Stimulated activated CD8-positive, alpha-beta memory T cell treated with anti-CD3 and anti-CD28 coated beads, Interleukin-7, amount 100 ng/mL, for 48 hours (primary cell): ENCODE data around the gene PDE4D.

Source experiments
- DNase-seq, 2 donors: peaks; one replicate each; pipeline ENCODE4 v3.0.0-alpha.2; 2020; ENCODE audit warnings: low read depth in 1 of 2; ENCODE audit errors: extremely low read depth in 1 of 2

PDE4D gene

DNA sequence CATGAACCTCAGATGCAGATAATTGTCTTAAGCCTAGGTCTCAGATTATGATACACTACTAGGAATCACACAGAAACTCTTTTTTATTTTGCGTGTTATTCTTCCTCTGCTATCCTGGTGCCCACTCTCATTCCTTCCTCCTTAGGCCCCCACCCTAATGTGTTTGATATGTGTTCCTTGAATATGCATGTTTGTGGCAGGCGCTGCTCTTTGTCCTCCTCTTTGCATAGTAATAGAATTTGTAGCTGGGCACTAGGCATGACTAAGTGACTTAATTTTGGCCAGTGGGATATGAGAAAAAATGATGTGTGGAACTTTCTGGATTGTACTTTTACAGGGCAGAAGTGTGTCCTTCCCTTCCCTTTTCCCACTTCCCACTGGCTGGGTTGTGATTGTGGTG is 965.6 kb downstream of the PDE4D start:
- DNase-seq = no peak

DNA sequence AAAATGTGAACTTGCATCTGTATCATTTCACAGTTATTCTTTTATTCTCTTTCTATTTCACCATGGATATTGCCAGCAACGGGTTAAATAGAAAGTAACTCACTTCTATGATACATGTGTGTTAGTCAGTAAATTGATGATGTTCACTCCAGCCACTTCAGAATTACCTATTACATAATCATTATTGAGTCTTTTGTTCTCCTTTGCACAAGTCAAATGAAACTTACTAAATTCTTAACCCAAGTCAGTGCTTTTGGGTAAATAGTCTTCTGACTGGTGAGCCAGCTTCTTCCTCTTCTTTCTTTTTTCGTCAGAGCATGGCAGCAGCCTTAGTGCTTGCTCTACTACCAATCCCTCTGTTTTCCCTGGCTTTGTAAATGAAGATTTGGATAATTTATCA is 966.3 kb downstream of the PDE4D start:
- no peak for DNase-seq

DNA sequence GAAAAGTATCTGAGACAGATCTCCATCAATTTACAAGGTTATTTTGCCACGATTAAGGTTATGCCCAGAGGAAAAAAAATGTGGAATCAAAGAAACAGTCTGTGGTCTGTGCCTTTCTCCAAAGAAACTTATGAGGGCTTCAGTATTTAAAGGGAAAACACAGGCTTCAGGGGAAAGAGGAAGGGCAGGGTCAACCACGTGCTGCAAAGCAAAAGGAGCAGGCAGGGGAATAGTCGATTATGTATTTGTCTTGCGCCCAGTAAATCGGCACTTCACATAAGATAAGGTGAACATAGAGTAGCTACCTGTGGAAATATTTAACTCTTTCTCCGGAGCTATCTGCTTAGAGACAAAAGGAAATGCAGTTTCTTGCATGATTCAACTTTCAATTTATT is 967.0 kb downstream of the PDE4D start:
- DNase-seq = no peak

DNA sequence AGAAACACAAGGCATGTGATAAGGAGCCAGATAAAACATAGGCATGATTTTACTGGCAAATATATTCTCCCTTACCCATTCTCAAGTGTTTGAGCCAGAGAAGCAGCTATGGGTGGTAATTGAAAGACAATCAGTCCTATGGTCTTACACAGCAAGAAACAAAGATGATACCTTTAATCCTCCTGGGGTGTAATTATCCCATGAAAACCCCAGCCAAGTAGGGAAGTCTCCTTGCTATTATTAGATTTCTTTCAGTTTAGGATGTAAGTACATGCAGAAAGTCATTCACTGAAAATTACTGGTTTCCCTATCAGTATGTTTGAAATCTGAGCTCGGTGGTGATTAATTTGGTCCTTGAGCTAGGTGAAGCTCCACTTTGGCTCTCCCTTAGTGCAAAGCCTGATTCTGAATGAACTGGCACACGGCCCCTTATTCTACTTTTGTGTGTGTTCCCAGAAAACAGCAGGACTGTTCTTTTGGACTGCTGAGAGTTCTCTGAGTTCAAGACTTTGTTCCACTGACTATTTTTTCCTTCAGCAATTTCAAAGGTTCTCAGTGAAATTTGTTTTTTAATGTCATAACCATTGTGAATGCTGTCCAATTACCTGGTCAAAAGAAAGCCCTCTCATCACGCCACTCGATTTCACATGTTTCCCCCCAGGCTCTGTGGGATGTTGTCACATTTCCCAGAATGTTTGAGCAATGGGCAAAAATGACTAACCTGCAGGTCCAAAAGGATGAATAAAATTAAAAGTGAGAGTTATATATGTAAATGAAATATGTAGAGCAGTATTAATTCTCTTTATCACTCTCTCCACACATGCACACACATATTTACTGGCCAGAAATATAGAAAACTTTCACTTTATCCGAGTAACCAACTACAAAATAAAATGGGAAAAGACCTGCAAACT is 967.6 kb downstream of the PDE4D start:
- no peak for DNase-seq

DNA sequence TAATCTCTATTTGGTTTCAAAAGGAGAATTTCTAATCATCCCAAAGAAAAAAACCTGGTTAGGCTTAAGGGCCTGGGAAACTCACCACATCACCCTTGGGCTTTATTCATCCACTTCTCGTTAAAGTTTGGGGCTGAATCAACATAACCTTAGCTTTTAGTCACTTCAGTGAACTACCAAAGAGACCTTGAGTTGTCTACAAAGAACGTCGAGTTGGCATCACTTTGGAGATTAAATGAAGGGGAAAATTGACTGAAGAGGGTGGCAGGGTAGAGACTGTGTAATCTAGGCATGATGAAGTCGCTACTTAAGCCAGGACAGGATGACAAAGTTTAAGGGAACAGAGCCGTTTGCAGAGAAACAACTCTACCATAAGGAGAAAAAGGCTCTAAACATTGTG is 969.2 kb downstream of the PDE4D start:
- no peak for DNase-seq

DNA sequence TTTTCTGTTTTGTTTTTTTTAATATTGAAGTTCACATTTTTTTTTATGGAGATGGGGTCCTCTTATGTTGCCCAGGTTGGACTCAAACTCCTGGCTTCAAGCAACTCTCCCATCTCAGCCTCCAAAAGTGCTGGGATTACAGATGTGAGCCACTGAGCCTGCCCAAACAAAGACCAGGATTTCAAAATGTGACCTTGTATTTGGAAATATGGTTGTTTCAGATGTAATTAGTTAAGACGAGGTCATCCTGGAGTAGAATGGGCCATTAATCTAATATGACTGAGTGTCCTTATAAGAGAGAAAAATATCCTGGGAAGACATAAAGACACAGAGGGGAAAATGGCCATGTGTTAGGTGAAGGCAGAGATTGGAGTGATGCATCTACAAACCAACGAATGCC is 970.2 kb downstream of the PDE4D start:
- no peak for DNase-seq

DNA sequence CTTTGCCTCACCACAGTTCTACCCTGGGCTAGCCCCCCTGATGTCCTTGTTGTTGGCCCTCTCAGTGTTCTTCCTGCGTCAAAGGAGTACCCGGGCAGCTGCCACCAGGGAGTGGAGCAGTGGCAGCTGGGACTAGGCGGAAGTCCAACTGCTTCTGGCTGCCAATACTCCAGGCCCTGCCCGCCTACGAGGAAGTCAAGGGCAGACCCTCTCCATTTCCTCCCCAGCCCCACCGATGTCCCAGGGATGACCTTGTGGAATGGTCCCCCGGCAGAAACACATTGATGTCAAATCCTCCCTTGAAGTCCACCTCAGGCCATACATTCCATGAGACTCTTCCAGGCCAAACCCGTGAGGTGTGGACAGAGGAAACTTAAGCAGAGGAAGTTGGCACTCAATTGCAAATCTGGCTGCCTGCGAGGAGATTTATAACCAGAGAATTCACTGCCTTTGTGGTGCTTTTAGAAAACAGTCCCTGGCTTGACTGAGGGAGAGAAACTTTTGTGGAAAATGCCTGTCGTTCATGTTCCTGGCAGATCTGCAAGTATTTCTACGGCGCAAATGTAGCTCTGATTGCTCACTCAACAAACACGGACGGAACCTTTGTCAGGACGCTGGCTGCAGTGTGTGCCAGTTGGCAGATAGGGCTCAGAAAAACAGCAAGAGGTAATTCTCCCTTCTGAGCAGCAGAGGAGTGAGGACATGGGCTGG is 970.9 kb downstream of the PDE4D start:
- DNase-seq = no peak

DNA sequence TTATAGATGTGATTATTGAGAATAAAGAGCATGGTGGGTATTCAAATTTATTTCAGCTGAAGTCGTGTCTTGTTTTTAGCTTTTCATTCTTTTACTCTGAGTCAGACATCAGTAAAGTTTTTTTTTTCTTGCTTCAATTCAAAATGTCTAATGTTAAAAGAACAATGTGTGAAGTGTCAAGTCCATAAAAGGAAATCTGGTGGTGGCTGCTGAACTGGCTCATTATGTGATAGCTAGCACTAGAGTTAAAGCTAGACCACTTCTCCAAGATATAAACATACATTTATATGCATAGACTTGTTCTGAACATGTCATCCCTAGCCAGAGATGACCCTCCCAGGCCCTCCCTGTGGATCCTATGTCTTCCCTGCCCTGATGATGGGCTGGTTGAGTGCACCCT is 972.4 kb downstream of the PDE4D start:
- DNase-seq = no peak

DNA sequence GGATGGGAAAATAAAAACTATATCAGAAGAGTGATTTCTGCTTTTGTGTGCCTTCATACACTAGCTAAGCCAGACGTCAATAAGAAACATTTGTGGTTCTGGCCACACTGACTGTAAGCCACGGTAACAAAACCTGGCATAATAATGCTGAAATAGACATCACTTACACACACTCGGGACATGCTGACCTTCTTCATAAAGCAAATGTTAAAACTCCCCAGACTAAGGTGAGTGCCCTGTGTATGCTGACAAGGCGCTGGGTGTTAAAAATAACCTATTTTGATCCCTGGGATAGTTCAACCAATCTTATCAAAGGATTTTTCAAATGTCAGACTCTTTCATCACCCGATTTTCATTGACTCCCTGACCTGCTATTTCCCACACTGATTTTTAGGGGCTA is 973.7 kb downstream of the PDE4D start:
- DNase-seq = no peak
